Measurements from ENCODE around the gene CADM2. TPM values are rescaled to one million over a fixed set of nuclear protein-coding genes. Genes with fewer than 3 reads are reported as not detected.

CADM2 gene
- total RNA-seq, 4 donors from 2014 or later: 0.13 to 4.3 (median 4.1) TPM

GRCh38 chr3:85041001-85041400 is 82.2 kb downstream of the CADM2 start:
- no peak for TF ChIP-seq POLR2A (IDR thresholded peaks at IDR 0.05)
- TF ChIP-seq CTCF (IDR thresholded peaks at IDR 0.05): no peak
- Histone ChIP-seq H3K27me3 (no peaks in the 10 kb centered on the region), H3K4me3 (replicated peaks in 1 of 3) (no peak overlapping the region), H3K36me3 (no peaks in the 10 kb centered on the region), H3K27ac (no peak overlapping the region), H3K4me1 (no peaks in the 10 kb centered on the region), H3K9me3 (no peaks in the 10 kb centered on the region)
- WGBS, 2 donors: 81 to 84% methylated on average over 4 of the region's 4 CpGs
- intact Hi-C loops (cut with DNase I): no loop called here
- no peak for DNase-seq

- Histone ChIP-seq H3K4me3 (replicated peaks in 1 of 3) (no peak overlapping the region), H3K27me3 (no peaks in the 10 kb centered on the region), H3K4me1 (no peaks in the 10 kb centered on the region), H3K9me3 (no peaks in the 10 kb centered on the region), H3K36me3 (no peaks in the 10 kb centered on the region), H3K27ac (no peak overlapping the region)
- intact Hi-C loops (cut with DNase I): no loop called here
- DNase-seq: no peak
- no peak for TF ChIP-seq POLR2A (IDR thresholded peaks at IDR 0.05)
- TF ChIP-seq CTCF (IDR thresholded peaks at IDR 0.05): no peak
- WGBS, 2 donors: 75 to 79% methylated on average over 2 of the region's 2 CpGs
Measured at GRCh38 chr3:85041562-85042055, 82.8 kb downstream of the CADM2 start.

GRCh38 chr3:85050821-85051220 is 92.0 kb downstream of the CADM2 start:
- Histone ChIP-seq H3K36me3 (no peaks in the 10 kb centered on the region), H3K4me1 (no peaks in the 10 kb centered on the region), H3K27ac (no peak overlapping the region), H3K27me3 (no peaks in the 10 kb centered on the region), H3K4me3 (replicated peaks in 1 of 3) (no peak overlapping the region), H3K9me3 (no peaks in the 10 kb centered on the region)
- intact Hi-C loops (cut with DNase I): no loop called here
- TF ChIP-seq POLR2A (IDR thresholded peaks at IDR 0.05): no peak
- TF ChIP-seq CTCF (IDR thresholded peaks at IDR 0.05): no peak
- 72 to 74% methylated on average over 4 of the region's 4 CpGs for WGBS, 2 donors
- DNase-seq: no peak

GRCh38 chr3:85051786-85052185 is 93.0 kb downstream of the CADM2 start:
- no peaks in the 10 kb centered on the region for H3K36me3 ChIP-seq
- H3K9me3 ChIP-seq: no peaks in the 10 kb centered on the region
- intact Hi-C loops (cut with DNase I): no loop called here
- 68 to 74% methylated on average over 1 of the region's 1 CpG for WGBS, 2 donors
- no peak for TF ChIP-seq POLR2A (IDR thresholded peaks at IDR 0.05)
- TF ChIP-seq CTCF (IDR thresholded peaks at IDR 0.05): no peak
- no peaks in the 10 kb centered on the region for H3K4me1 ChIP-seq
- no peaks in the 10 kb centered on the region for H3K27me3 ChIP-seq
- H3K27ac ChIP-seq: no peak overlapping the region
- no peak overlapping the region for H3K4me3 ChIP-seq (replicated peaks in 1 of 3)
- DNase-seq: no peak

GRCh38 chr3:85053626-85054025 is 94.8 kb downstream of the CADM2 start:
- Histone ChIP-seq H3K4me1 (no peaks in the 10 kb centered on the region), H3K9me3 (no peaks in the 10 kb centered on the region), H3K36me3 (no peaks in the 10 kb centered on the region), H3K27ac (no peak overlapping the region), H3K4me3 (replicated peaks in 1 of 3) (no peak overlapping the region), H3K27me3 (no peaks in the 10 kb centered on the region)
- intact Hi-C loops (cut with DNase I): no loop called here
- no peak for DNase-seq
- WGBS, 2 donors: 90 to 100% methylated on average over 1 of the region's 1 CpG
- TF ChIP-seq CTCF (IDR thresholded peaks at IDR 0.05): no peak
- no peak for TF ChIP-seq POLR2A (IDR thresholded peaks at IDR 0.05)

Measured in thyroid gland (tissue), 4 donors.